Uterus (tissue), 2 donors: ENCODE results near the gene APPL2.

Experiments
- CTCF ChIP-seq, 4 experiments: fragments of 200-600 bp in 2 of 4; fragments of 450-650 bp in 2 of 4; sonication (generic) in 2 of 4; IDR thresholded peaks; one replicate each; pipeline ENCODE4 v1.5.1; 2016 to 2019; ENCODE audit warnings: antibody characterized with exemption in 4 of 4, mild to moderate bottlenecking in 2 of 4, moderate library complexity in 1 of 4
- POLR2A ChIP-seq, 2 donors: fragments of 450-650 bp; IDR thresholded peaks; one replicate each; pipeline ENCODE4 v1.6.1; 2016; ENCODE audit warnings: antibody characterized with exemption in 2 of 2, mild to moderate bottlenecking in 1 of 2, moderate library complexity in 1 of 2

DNA sequence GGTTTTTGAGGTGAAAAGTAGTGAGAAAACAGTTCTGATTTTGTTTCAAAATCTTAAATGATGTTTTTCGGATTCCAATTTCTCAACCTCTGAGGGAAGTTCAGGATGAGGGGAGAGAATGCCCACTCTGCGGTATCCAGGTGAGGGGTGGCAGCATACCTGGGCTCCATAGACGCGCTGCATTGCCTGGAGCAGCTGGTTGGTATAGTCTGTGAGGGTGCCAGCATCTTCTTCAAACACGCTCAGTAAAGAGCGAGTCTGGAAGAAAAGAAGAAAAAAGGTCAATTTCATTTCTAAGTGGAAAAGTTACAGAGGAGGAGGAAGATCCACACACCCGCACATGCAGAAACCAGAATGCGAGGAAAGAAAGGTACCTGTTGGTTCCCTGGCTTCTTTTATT lies 7.0 kb downstream of the APPL2 start:
- TF ChIP-seq POLR2A (IDR thresholded peaks at IDR 0.05) (no peak), CTCF (IDR thresholded peaks at IDR 0.05) (no peak)
